ENCODE data around the gene LPA.
"Not testable (repeated sequence)": the region's sequence is repeated elsewhere in the genome, so short reads cannot be mapped to it uniquely, and the experiment has no call there.

Gene LPA

DNA sequence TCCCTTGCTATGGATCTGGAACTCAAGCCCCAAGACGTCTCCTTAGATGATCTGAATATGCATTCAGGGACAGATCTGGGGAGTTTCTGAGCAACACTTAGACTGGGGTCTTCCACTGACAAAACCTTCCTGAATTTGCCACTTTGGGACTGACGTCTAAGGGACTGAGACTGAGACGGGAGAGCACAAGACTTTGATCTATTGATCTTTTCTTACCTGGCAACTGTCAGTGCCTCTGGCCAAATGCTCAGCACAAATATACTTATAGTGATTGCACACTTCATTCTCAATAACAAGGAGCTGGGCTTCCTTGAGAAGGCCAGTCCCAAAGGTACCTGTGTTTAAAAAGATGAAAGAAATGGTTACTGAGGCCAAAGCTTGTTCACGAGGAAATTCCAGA lies 131.8 kb downstream of the LPA start:
- no peak for ATAC-seq (ENCODE audit: insufficient read depth, low read depth)
- TF ChIP-seq, protein P1, sequence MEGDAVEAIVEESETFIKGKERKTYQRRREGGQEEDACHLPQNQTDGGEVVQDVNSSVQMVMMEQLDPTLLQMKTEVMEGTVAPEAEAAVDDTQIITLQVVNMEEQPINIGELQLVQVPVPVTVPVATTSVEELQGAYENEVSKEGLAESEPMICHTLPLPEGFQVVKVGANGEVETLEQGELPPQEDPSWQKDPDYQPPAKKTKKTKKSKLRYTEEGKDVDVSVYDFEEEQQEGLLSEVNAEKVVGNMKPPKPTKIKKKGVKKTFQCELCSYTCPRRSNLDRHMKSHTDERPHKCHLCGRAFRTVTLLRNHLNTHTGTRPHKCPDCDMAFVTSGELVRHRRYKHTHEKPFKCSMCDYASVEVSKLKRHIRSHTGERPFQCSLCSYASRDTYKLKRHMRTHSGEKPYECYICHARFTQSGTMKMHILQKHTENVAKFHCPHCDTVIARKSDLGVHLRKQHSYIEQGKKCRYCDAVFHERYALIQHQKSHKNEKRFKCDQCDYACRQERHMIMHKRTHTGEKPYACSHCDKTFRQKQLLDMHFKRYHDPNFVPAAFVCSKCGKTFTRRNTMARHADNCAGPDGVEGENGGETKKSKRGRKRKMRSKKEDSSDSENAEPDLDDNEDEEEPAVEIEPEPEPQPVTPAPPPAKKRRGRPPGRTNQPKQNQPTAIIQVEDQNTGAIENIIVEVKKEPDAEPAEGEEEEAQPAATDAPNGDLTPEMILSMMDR (IDR thresholded peaks at IDR 0.05; ENCODE audit: borderline replicate concordance, extremely low read depth, low read length, poor library complexity, severe bottlenecking): no peak
- TF ChIP-seq EZH2 (IDR thresholded peaks at IDR 0.05; ENCODE audit: borderline replicate concordance, low read depth, low read length, severe bottlenecking): no peak
- no peaks in the 10 kb centered on the region for H4K20me1 ChIP-seq (ENCODE audit: insufficient read depth, low read length)

DNA sequence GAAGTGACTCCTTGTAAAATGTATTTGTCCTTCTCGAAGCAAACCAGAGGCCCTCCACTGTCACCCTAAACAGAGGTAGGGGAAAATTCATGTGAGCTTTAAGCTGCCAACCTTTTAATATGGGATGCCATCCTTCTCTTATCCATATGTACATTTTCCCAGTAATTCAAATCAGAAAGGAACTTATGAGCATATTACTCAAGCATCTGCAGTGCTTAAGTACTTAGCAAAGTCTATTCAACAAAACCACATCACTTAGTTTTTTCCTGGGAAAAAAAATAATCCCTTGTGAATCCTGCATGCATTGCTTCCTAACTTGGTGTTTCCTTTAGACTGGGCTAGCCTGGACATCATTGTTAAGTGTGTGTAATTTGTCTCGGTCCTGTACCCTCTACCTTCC lies 132.2 kb downstream of the LPA start:
- H3K27ac ChIP-seq (ENCODE audit: low read length): no peak overlapping the region
- H3K27me3 ChIP-seq (ENCODE audit: insufficient read depth, low read length, poor library complexity): no peaks in the 10 kb centered on the region
- DNase-seq: no peak
- H3K9me3 ChIP-seq (ENCODE audit: insufficient read depth, low read length, severe bottlenecking): peaks cover 5% of the 10 kb centered on the region
- H3K79me2 ChIP-seq (ENCODE audit: insufficient read depth, low read length): no peaks in the 10 kb centered on the region
- H3K4me3 ChIP-seq (ENCODE audit: low read depth in 1 of 2, low read length in 2 of 2): no peak overlapping the region
- peaks cover 6% of the 10 kb centered on the region for H3K4me1 ChIP-seq (ENCODE audit: insufficient read depth, low read length)
- H2AFZ ChIP-seq (ENCODE audit: low read depth, low read length): no peak overlapping the region
- H3K9ac ChIP-seq (ENCODE audit: low read depth, low read length): no peak overlapping the region
- no peak for ATAC-seq (ENCODE audit: insufficient read depth, low read depth)
- no peaks in the 10 kb centered on the region for H3K36me3 ChIP-seq (ENCODE audit: insufficient read depth, low read length)
- no peaks in the 10 kb centered on the region for H4K20me1 ChIP-seq (ENCODE audit: insufficient read depth, low read length)
- H3K4me2 ChIP-seq (ENCODE audit: insufficient read depth, low read length): no peak overlapping the region
- TF ChIP-seq, protein P1 (IDR thresholded peaks at IDR 0.05; ENCODE audit: borderline replicate concordance, extremely low read depth, low read length, poor library complexity, severe bottlenecking): no peak
- TF ChIP-seq EZH2 (IDR thresholded peaks at IDR 0.05; ENCODE audit: borderline replicate concordance, low read depth, low read length, severe bottlenecking): no peak

More for the DNA sequence above, 131.8 kb downstream of the LPA start:
- no peaks in the 10 kb centered on the region for H3K36me3 ChIP-seq (ENCODE audit: insufficient read depth, low read length)
- DNase-seq: no peak
- no peak overlapping the region for H3K4me2 ChIP-seq (ENCODE audit: insufficient read depth, low read length)
- no peak overlapping the region for H2AFZ ChIP-seq (ENCODE audit: low read depth, low read length)
- H3K4me3 ChIP-seq (ENCODE audit: low read depth in 1 of 2, low read length in 2 of 2): no peak overlapping the region
- peaks cover 5% of the 10 kb centered on the region for H3K9me3 ChIP-seq (ENCODE audit: insufficient read depth, low read length, severe bottlenecking)
- H3K79me2 ChIP-seq (ENCODE audit: insufficient read depth, low read length): no peaks in the 10 kb centered on the region
- peaks cover 6% of the 10 kb centered on the region for H3K4me1 ChIP-seq (ENCODE audit: insufficient read depth, low read length)
- H3K9ac ChIP-seq (ENCODE audit: low read depth, low read length): no peak overlapping the region
- no peak overlapping the region for H3K27ac ChIP-seq (ENCODE audit: low read length)
- H3K27me3 ChIP-seq (ENCODE audit: insufficient read depth, low read length, poor library complexity): no peaks in the 10 kb centered on the region

DNA sequence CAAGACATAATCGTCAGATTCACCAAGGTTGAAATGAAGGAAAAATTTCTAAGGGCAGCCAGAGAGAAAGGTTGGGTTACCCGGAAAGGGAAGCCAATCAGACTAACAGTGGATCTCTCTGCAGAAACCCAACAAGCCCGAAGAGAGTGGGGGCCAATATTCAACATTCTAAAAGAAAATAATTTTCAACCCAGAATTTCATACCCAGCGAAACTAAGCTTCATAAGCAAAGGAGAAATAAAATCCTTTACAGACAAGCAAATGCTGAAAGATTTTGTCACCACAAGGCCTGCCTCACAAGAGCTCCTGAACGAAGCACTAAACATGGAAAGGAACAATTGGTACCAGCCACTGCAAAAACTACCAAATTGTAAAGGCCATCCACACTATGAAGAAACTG lies 134.6 kb downstream of the LPA start:
- H3K27ac ChIP-seq (ENCODE audit: low read length); ATAC-seq (ENCODE audit: insufficient read depth, low read depth); H4K20me1 ChIP-seq (ENCODE audit: insufficient read depth, low read length): not testable (repeated sequence)

DNA sequence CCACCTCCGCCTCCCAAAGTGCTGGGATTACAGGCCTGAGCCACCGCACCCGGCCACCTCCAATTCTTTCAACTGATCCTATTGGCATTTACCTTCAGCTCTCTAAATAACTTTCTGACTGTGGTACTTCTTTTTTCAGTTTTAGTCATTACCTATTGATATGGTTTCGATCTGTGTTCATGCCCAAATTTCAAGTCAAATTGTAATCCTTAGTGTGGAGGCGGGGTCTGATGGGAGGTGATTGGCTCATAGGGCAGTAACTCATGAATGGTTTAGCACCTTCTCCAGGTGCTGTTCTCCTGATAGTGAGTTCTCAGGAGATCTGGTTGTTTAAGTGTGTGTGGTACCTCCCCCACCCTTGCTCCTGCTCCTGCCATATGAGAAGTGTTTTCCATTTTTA lies 140.9 kb downstream of the LPA start:
- ATAC-seq (ENCODE audit: insufficient read depth, low read depth): no peak
- DNase-seq: no peak
- peaks cover 8% of the 10 kb centered on the region for H3K9me3 ChIP-seq (ENCODE audit: insufficient read depth, low read length, severe bottlenecking)
- no peak overlapping the region for H3K4me3 ChIP-seq (ENCODE audit: low read depth in 1 of 2, low read length in 2 of 2)
- no peak overlapping the region for H3K9ac ChIP-seq (ENCODE audit: low read depth, low read length)
- no peaks in the 10 kb centered on the region for H4K20me1 ChIP-seq (ENCODE audit: insufficient read depth, low read length)
- no peak for TF ChIP-seq EZH2 (IDR thresholded peaks at IDR 0.05; ENCODE audit: borderline replicate concordance, low read depth, low read length, severe bottlenecking)
- TF ChIP-seq, protein P1 (IDR thresholded peaks at IDR 0.05; ENCODE audit: borderline replicate concordance, extremely low read depth, low read length, poor library complexity, severe bottlenecking): no peak
- H3K4me1 ChIP-seq (ENCODE audit: insufficient read depth, low read length): no peaks in the 10 kb centered on the region
- no peaks in the 10 kb centered on the region for H3K79me2 ChIP-seq (ENCODE audit: insufficient read depth, low read length)
- H2AFZ ChIP-seq (ENCODE audit: low read depth, low read length): no peak overlapping the region
- H3K27me3 ChIP-seq (ENCODE audit: insufficient read depth, low read length, poor library complexity): no peaks in the 10 kb centered on the region
- H3K4me2 ChIP-seq (ENCODE audit: insufficient read depth, low read length): no peak overlapping the region
- no peaks in the 10 kb centered on the region for H3K36me3 ChIP-seq (ENCODE audit: insufficient read depth, low read length)
- H3K27ac ChIP-seq (ENCODE audit: low read length): no peak overlapping the region

More for the DNA sequence above, 134.6 kb downstream of the LPA start:
- not testable (repeated sequence) for H3K4me3 ChIP-seq (ENCODE audit: low read depth in 1 of 2, low read length in 2 of 2); H3K79me2 ChIP-seq (ENCODE audit: insufficient read depth, low read length); H3K4me1 ChIP-seq (ENCODE audit: insufficient read depth, low read length); H3K9ac ChIP-seq (ENCODE audit: low read depth, low read length); H3K4me2 ChIP-seq (ENCODE audit: insufficient read depth, low read length); H3K36me3 ChIP-seq (ENCODE audit: insufficient read depth, low read length); H2AFZ ChIP-seq (ENCODE audit: low read depth, low read length); DNase-seq; H3K27me3 ChIP-seq (ENCODE audit: insufficient read depth, low read length, poor library complexity)
- peaks cover 14% of the 10 kb centered on the region for H3K9me3 ChIP-seq (ENCODE audit: insufficient read depth, low read length, severe bottlenecking)
